ENCODE results near the gene AKAP8.

AKAP8 gene

GRCh38 chr19:15304140-15304705, 75.4 kb downstream of the AKAP8 start:
- peaks cover 0 to 7% (median 2%) of the 10 kb centered on the region in 4 experiments for H3K36me3 ChIP-seq (ENCODE audit: control insufficient read depth in 4 of 4, insufficient read depth in 4 of 4, low read length in 3 of 4)
- ChIA-PET CTCF (interaction anchor here (1.1 to 2.3 kb wide), 4 partner anchors 9 to 20 kb away, joined by 3 to 9 read pairs (median 6); no protein-coding TSS in a partner anchor), POLR2A (interaction anchor here (0.9 to 1.7 kb wide), 2 partner anchors 15 to 16 kb away, joined by 3 to 6 read pairs; no protein-coding TSS in a partner anchor)
- no peaks in the 10 kb centered on the region for H3K27me3 ChIP-seq (replicated peaks in 2 of 5; ENCODE audit: control insufficient read depth in 4 of 5, insufficient read depth in 5 of 5, low read length in 4 of 5)
- WGBS (ENCODE audit: insufficient coverage): 92% methylated on average over 8 of the region's 10 CpGs
- no peak for DNase-seq
- peaks cover 0 to 9% (median 3%) of the 10 kb centered on the region in 5 experiments for H3K9me3 ChIP-seq (ENCODE audit: control extremely low read depth in 1 of 5, control insufficient read depth in 4 of 5, insufficient read depth in 2 of 5, low read depth in 1 of 5, low read length in 4 of 5)
- H3K4me1 ChIP-seq (ENCODE audit: control extremely low read depth in 1 of 4, control insufficient read depth in 4 of 4, insufficient read depth in 4 of 4, low read length in 3 of 4): peaks cover 0 to 20% (median 11%) of the 10 kb centered on the region in 4 experiments
- no peak overlapping the region for H3K4me3 ChIP-seq (ENCODE audit: control insufficient read depth in 1 of 7, extremely low read depth in 1 of 7, insufficient read depth in 4 of 7, low read depth in 2 of 7, low read length in 6 of 7)
- H3K27ac ChIP-seq (ENCODE audit: insufficient read depth in 1 of 2, low read depth in 1 of 2, low read length in 2 of 2, poor library complexity in 1 of 2, severe bottlenecking in 2 of 2): no peak overlapping the region

Data from common myeloid progenitor, CD34-positive (primary cell).